Measurements from ENCODE around the gene EHF. TPM values are rescaled to one million over a fixed set of nuclear protein-coding genes. Genes with fewer than 3 reads are reported as not detected.
A peak's percentile ranks its signal among the peaks of the same experiment; 100 is the strongest.

The EHF gene
- total and polyA plus RNA-seq, 3 experiments from 2014 or later, result 0.20 to 0.58 TPM; not detected in 1

DNA sequence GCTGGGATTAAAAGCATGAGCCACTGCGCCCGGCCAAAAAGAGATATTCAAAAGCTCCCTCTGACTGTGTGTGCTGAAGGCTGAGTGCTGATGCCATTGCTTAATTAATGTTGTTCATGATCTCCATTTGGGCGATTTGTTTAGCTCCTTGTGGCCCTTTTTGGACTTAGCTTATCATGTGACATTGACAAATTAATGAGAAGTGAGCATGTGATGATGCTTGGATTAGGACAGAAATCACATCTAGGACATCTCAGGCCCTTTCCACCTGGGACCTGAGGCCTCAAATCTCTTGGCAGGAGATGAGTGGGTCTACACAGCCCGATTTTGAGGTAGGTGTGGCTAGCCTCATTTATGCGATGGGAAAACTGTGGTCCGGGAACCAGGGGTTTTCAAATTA is 10.4 kb downstream of the EHF start:
- H3K27ac Mint-ChIP-seq, result no peak overlapping the region
- DNase-seq, result no peak
- peaks cover 16% of the 10 kb centered on the region for H3K4me1 ChIP-seq (ENCODE audit: insufficient read depth, low read length)
- H3K27me3 ChIP-seq (ENCODE audit: insufficient read depth, low read length, poor library complexity, severe bottlenecking), result no peaks in the 10 kb centered on the region
- H3K9me3 Mint-ChIP-seq, result no peaks in the 10 kb centered on the region
- no peak overlapping the region for H3K4me3 Mint-ChIP-seq
- peaks cover 0 to 5% (median 0%) of the 10 kb centered on the region in 3 donors for H3K36me3 Mint-ChIP-seq
- no peak overlapping the region for H3K27ac ChIP-seq (ENCODE audit: low read depth, low read length)
- peaks cover 0 to 7% of the 10 kb centered on the region in 2 donors for H3K27me3 Mint-ChIP-seq
- ChIA-PET POLR2A (no interaction called here), CTCF (no interaction called here)
- peaks cover 9 to 20% (median 20%) of the 10 kb centered on the region in 3 donors for H3K4me1 Mint-ChIP-seq
- H3K9me3 ChIP-seq (ENCODE audit: low read length), result no peaks in the 10 kb centered on the region
- no peaks in the 10 kb centered on the region for H3K36me3 ChIP-seq (ENCODE audit: insufficient read depth, low read length)
- H3K4me3 ChIP-seq (ENCODE audit: low read length), result no peak overlapping the region

DNA sequence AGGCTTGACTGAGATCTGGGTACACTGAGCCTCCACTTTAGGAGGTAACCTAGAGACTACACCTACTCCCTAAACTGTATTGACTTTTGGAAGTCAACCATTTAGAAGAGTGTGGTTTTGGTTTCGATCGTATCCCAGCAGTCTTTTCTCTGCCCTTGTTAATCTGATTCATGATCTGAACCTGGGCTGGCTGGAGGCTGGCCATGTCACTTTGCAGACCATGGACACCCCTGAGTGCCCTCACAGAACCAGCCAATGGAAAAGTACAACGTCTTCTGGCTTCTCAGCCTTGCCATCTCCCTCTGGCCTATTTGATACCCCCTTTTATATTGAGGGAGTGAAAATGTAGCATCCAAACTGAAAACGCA is 10.8 kb downstream of the EHF start:
- no peak overlapping the region for H3K4me3 ChIP-seq (ENCODE audit: low read length)

DNA sequence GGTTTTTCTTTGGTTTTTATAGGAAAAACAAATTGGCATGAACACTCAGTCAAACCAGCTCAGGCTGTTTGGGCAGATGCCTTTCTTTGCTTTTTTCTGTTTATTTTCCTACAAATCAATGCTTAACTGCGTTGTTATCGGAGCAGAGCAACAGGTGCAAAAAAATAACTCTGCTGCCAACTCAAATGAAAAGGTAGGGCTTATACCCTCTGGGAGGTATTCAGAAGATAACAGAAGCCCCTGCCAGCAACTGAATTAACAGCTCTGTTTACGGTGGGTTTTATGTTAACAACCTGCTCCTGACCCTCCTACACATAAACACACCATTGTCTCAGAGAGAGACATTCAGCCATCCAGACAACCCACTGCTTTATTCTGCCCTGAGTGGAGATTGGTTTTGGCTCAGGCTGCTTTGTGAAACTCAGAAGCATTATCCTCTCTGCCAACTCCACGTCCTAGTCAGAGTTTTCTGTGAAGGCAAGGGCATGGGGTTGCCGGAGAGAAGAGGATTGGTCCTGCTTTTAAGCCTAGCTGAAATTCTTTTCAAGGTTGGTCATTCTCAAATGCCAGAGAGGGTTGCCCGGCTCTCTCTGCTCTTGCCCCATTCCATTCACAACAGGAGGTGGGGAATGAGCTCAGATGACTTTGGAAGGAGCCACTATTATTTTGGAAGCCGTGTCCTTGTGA is 11.4 kb downstream of the EHF start:
- no peak overlapping the region for H3K27ac ChIP-seq (ENCODE audit: low read depth, low read length)
- Mint-ChIP-seq H3K27me3 (no peaks in the 10 kb centered on the region), H3K27ac (no peak overlapping the region), H3K36me3 (peaks cover 0 to 5% (median 0%) of the 10 kb centered on the region in 3 donors), H3K4me3 (no peak overlapping the region), H3K9me3 (no peaks in the 10 kb centered on the region), H3K4me1 (peaks cover 9 to 20% (median 20%) of the 10 kb centered on the region in 3 donors)
- no peaks in the 10 kb centered on the region for H3K36me3 ChIP-seq (ENCODE audit: insufficient read depth, low read length)
- H3K4me3 ChIP-seq (ENCODE audit: low read length), result no peak overlapping the region
- POLR2A ChIA-PET, result no interaction called here
- H3K9me3 ChIP-seq (ENCODE audit: low read length), result no peaks in the 10 kb centered on the region
- no peak for DNase-seq
- CTCF ChIA-PET, result interaction anchor here (0.6 kb wide), 1 partner anchor 1364 kb away, joined by 3 read pairs; no protein-coding TSS in a partner anchor
- no peaks in the 10 kb centered on the region for H3K27me3 ChIP-seq (ENCODE audit: insufficient read depth, low read length, poor library complexity, severe bottlenecking)
- H3K4me1 ChIP-seq (ENCODE audit: insufficient read depth, low read length), result peaks cover 16% of the 10 kb centered on the region

More for the DNA sequence above, 10.8 kb downstream of the EHF start:
- CTCF ChIA-PET, result interaction anchor here (0.6 kb wide), 1 partner anchor 1364 kb away, joined by 3 read pairs; no protein-coding TSS in a partner anchor
- Histone ChIP-seq H3K4me1 (ENCODE audit: insufficient read depth, low read length) (peaks cover 16% of the 10 kb centered on the region), H3K27me3 (ENCODE audit: insufficient read depth, low read length, poor library complexity, severe bottlenecking) (no peaks in the 10 kb centered on the region), H3K9me3 (ENCODE audit: low read length) (no peaks in the 10 kb centered on the region), H3K36me3 (ENCODE audit: insufficient read depth, low read length) (no peaks in the 10 kb centered on the region), H3K27ac (ENCODE audit: low read depth, low read length) (no peak overlapping the region)
- peaks cover 0 to 3% of the 10 kb centered on the region in 2 donors for H3K27me3 Mint-ChIP-seq
- no peak overlapping the region for H3K27ac Mint-ChIP-seq
- peaks cover 9 to 20% (median 20%) of the 10 kb centered on the region in 3 donors for H3K4me1 Mint-ChIP-seq
- peaks cover 0 to 5% (median 0%) of the 10 kb centered on the region in 3 donors for H3K36me3 Mint-ChIP-seq
- DNase-seq, result no peak
- POLR2A ChIA-PET, result no interaction called here
- H3K9me3 Mint-ChIP-seq, result no peaks in the 10 kb centered on the region
- no peak overlapping the region for H3K4me3 Mint-ChIP-seq

DNA sequence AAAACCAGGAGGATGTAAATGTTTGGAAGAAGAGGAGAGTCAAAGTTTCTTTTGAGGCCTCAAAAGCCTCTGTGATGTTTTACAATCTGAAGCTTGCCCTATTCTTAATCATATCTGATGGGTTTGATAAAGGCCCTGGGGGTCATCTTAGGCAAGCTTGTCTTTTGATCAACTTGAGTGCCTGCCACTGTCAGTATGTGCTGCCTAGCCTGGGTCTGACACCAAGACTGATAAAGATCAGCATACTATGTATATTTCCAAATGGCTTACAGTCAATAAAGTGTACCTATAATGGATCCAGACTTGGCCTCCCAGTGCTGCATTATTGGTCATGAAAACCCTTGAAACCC is 12.7 kb downstream of the EHF start:
- Mint-ChIP-seq H3K27ac (peak overlapping the region in 2 of 8 donors; percentile 39 to 61), H3K36me3 (peaks cover 0 to 5% (median 0%) of the 10 kb centered on the region in 3 donors), H3K9me3 (no peaks in the 10 kb centered on the region), H3K27me3 (peaks cover 0 to 1% of the 10 kb centered on the region in 2 donors), H3K4me3 (peak overlapping the region in 2 of 7 donors; percentile 41 to 61), H3K4me1 (peaks cover 9 to 20% (median 20%) of the 10 kb centered on the region in 3 donors)
- H3K4me3 ChIP-seq (ENCODE audit: low read length), result no peak overlapping the region
- H3K36me3 ChIP-seq (ENCODE audit: insufficient read depth, low read length), result no peaks in the 10 kb centered on the region
- DNase-seq, result no peak
- peaks cover 16% of the 10 kb centered on the region for H3K4me1 ChIP-seq (ENCODE audit: insufficient read depth, low read length)
- no peaks in the 10 kb centered on the region for H3K27me3 ChIP-seq (ENCODE audit: insufficient read depth, low read length, poor library complexity, severe bottlenecking)
- no peaks in the 10 kb centered on the region for H3K9me3 ChIP-seq (ENCODE audit: low read length)
- ChIA-PET CTCF (interaction anchor here (1.4 kb wide), 1 partner anchor 10 kb away, joined by 6 read pairs; no protein-coding TSS in a partner anchor), POLR2A (no interaction called here)
- no peak overlapping the region for H3K27ac ChIP-seq (ENCODE audit: low read depth, low read length)

DNA sequence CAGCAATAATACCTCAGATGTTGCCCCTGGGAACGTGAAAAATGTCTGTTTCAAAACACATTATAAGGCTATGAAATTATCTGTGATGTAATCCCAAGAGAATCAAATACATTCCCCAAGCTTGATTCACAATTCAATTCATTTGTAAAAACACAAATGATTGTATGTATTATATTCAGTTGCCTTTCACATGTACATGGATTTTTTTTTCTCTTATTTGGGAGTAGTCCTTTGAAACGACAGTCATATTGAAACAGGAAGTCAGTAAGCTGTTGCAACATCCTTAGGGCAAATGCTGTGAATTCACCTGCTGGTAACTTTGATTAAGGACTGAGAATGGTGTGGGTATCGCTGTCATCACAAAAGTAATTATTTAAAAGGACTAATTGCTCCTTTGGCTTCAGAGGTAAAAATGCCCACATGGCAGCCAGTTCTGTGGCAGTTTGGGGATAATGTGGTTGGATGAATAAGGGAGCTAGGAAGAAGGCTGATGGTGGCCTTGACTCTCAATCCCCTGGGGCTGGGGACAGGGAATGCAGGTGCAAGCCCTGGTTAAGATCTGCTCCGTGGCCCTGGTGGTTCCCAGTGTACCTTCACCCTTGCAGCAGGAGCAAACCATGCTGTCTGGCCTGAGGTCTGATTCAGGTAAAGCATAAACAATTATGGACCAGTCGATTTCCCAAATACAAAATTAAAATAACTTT is 13.2 kb downstream of the EHF start:
- Histone ChIP-seq H3K4me3 (ENCODE audit: low read length) (no peak overlapping the region), H3K27ac (ENCODE audit: low read depth, low read length) (no peak overlapping the region), H3K4me1 (ENCODE audit: insufficient read depth, low read length) (peaks cover 16% of the 10 kb centered on the region), H3K9me3 (ENCODE audit: low read length) (no peaks in the 10 kb centered on the region), H3K36me3 (ENCODE audit: insufficient read depth, low read length) (no peaks in the 10 kb centered on the region), H3K27me3 (ENCODE audit: insufficient read depth, low read length, poor library complexity, severe bottlenecking) (no peaks in the 10 kb centered on the region)
- ChIA-PET CTCF (interaction anchor here (1.4 kb wide), 1 partner anchor 10 kb away, joined by 6 read pairs; no protein-coding TSS in a partner anchor), POLR2A (interaction anchor here (0.8 kb wide), 1 partner anchor 16 kb away, joined by 3 read pairs; no protein-coding TSS in a partner anchor)
- Mint-ChIP-seq H3K27ac (peak overlapping the region in 2 of 8 donors; percentile 39 to 61), H3K4me3 (peak overlapping the region in 3 of 7 donors; percentile 15 to 61 (median 41)), H3K9me3 (no peaks in the 10 kb centered on the region), H3K36me3 (peaks cover 0 to 3% (median 0%) of the 10 kb centered on the region in 3 donors), H3K4me1 (peaks cover 9 to 20% (median 20%) of the 10 kb centered on the region in 3 donors), H3K27me3 (peaks cover 0 to 2% of the 10 kb centered on the region in 2 donors)
- no peak for DNase-seq

DNA sequence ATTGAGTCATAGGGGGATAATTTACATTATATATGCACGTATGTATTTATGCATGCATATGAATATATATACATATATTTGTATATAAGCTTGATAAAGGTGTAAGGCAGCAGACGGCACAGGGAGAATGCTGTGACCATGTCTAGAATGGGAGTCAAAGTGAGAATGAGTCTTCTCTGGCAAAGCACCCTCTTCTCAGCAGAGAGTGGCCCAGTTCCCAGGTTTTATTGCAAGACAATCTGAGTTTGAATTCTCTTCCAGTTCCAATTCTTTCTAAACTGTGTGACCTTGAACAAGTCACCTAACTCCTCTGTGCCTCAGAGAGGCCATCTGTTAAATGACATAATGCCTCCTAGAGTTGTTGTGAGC is 13.8 kb downstream of the EHF start:
- H3K27ac Mint-ChIP-seq, result peak overlapping the region in 2 of 8 donors; percentile 39 to 61

DNA sequence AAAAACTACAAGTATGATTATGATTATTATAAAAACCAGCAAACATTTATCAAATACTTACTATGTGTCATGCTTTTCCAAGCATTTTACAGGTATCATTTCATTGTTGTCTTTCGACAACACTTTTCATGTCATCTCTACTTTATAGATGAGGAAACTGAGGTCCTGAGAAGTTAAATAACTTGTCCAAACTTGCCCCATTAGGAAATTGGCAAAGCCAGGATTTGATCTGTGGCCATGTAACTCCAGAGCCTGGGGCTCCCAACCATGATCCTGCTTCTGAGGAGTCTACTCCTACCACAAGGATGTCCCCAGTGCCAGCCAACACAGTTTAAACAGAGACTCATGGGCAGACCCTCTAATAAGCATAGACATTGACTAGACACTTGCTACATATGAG is 15.2 kb downstream of the EHF start:
- Mint-ChIP-seq H3K4me1 (peaks cover 9 to 20% (median 20%) of the 10 kb centered on the region in 3 donors), H3K27ac (no peak overlapping the region), H3K9me3 (no peaks in the 10 kb centered on the region), H3K36me3 (peaks cover 0 to 3% (median 0%) of the 10 kb centered on the region in 3 donors), H3K4me3 (no peak overlapping the region), H3K27me3 (peaks cover 0 to 2% of the 10 kb centered on the region in 2 donors)
- POLR2A ChIA-PET, result no interaction called here
- CTCF ChIA-PET, result no interaction called here
- Histone ChIP-seq H3K9me3 (ENCODE audit: low read length) (no peaks in the 10 kb centered on the region), H3K4me1 (ENCODE audit: insufficient read depth, low read length) (peaks cover 16% of the 10 kb centered on the region), H3K27ac (ENCODE audit: low read depth, low read length) (no peak overlapping the region), H3K27me3 (ENCODE audit: insufficient read depth, low read length, poor library complexity, severe bottlenecking) (no peaks in the 10 kb centered on the region), H3K36me3 (ENCODE audit: insufficient read depth, low read length) (no peaks in the 10 kb centered on the region), H3K4me3 (ENCODE audit: low read length) (no peak overlapping the region)
- no peak for DNase-seq

More for the DNA sequence above, 13.8 kb downstream of the EHF start:
- no peak overlapping the region for H3K4me3 ChIP-seq (ENCODE audit: low read length)
- H3K4me1 Mint-ChIP-seq, result peaks cover 9 to 20% (median 20%) of the 10 kb centered on the region in 3 donors
- H3K27me3 Mint-ChIP-seq, result peaks cover 0 to 2% of the 10 kb centered on the region in 2 donors
- CTCF ChIA-PET, result interaction anchor here (1.4 kb wide), 1 partner anchor 9 kb away, joined by 6 read pairs; no protein-coding TSS in a partner anchor
- DNase-seq, result no peak
- H3K4me1 ChIP-seq (ENCODE audit: insufficient read depth, low read length), result peaks cover 16% of the 10 kb centered on the region
- H3K27ac ChIP-seq (ENCODE audit: low read depth, low read length), result no peak overlapping the region
- H3K9me3 ChIP-seq (ENCODE audit: low read length), result no peaks in the 10 kb centered on the region
- H3K4me3 Mint-ChIP-seq, result no peak overlapping the region
- H3K36me3 Mint-ChIP-seq, result peaks cover 0 to 3% (median 0%) of the 10 kb centered on the region in 3 donors
- no peaks in the 10 kb centered on the region for H3K27me3 ChIP-seq (ENCODE audit: insufficient read depth, low read length, poor library complexity, severe bottlenecking)
- POLR2A ChIA-PET, result interaction anchor here (0.8 kb wide), 1 partner anchor 15 kb away, joined by 3 read pairs; no protein-coding TSS in a partner anchor
- no peaks in the 10 kb centered on the region for H3K36me3 ChIP-seq (ENCODE audit: insufficient read depth, low read length)
- no peaks in the 10 kb centered on the region for H3K9me3 Mint-ChIP-seq

DNA sequence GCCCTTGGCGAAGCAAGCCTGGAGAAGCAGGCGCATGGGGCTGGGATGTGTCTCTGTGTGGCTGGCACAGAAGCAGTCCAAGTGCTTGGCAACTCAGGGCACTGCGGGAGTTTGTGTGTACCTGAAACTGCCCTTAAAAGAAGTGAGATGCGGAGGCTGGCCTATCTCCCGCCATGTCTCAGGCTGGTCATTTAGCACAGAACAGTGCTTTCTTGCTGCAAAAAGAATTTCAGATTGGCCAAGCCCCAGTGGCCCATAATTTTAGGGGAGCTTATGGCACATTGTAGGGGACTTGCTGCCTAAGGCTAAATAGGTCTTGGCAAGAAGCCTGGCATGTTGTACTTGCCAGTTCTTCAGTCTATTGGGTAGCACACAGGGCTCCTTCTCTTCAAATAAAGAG is 16.4 kb downstream of the EHF start:
- peaks cover 9 to 20% (median 20%) of the 10 kb centered on the region in 3 donors for H3K4me1 Mint-ChIP-seq
- H3K27me3 ChIP-seq (ENCODE audit: insufficient read depth, low read length, poor library complexity, severe bottlenecking), result no peaks in the 10 kb centered on the region

More for the DNA sequence above, 16.4 kb downstream of the EHF start:
- no peak overlapping the region for H3K4me3 Mint-ChIP-seq
- H3K36me3 Mint-ChIP-seq, result peaks cover 0 to 3% (median 0%) of the 10 kb centered on the region in 3 donors
- Histone ChIP-seq H3K4me1 (ENCODE audit: insufficient read depth, low read length) (peaks cover 16% of the 10 kb centered on the region), H3K27ac (ENCODE audit: low read depth, low read length) (no peak overlapping the region), H3K4me3 (ENCODE audit: low read length) (no peak overlapping the region), H3K9me3 (ENCODE audit: low read length) (no peaks in the 10 kb centered on the region), H3K36me3 (ENCODE audit: insufficient read depth, low read length) (no peaks in the 10 kb centered on the region)
- H3K27ac Mint-ChIP-seq, result no peak overlapping the region
- H3K27me3 Mint-ChIP-seq, result peaks cover 2 to 4% of the 10 kb centered on the region in 2 donors
- no peak for DNase-seq
- CTCF ChIA-PET, result no interaction called here
- POLR2A ChIA-PET, result no interaction called here
- no peaks in the 10 kb centered on the region for H3K9me3 Mint-ChIP-seq

All from CD8-positive, alpha-beta memory T cell (primary cell).